D341Med (cell line): Measurements from ENCODE around the gene C10orf67.

Source experiments
- DNase-seq: peaks from one replicate; pipeline ENCODE4 v3.0.0; 2012; ENCODE audit warnings: low spot score

The C10orf67 gene

GRCh38 chr10:23158370-23158769 is 186.2 kb downstream of the C10orf67 start:
- peak; percentile 72 for DNase-seq

DNA sequence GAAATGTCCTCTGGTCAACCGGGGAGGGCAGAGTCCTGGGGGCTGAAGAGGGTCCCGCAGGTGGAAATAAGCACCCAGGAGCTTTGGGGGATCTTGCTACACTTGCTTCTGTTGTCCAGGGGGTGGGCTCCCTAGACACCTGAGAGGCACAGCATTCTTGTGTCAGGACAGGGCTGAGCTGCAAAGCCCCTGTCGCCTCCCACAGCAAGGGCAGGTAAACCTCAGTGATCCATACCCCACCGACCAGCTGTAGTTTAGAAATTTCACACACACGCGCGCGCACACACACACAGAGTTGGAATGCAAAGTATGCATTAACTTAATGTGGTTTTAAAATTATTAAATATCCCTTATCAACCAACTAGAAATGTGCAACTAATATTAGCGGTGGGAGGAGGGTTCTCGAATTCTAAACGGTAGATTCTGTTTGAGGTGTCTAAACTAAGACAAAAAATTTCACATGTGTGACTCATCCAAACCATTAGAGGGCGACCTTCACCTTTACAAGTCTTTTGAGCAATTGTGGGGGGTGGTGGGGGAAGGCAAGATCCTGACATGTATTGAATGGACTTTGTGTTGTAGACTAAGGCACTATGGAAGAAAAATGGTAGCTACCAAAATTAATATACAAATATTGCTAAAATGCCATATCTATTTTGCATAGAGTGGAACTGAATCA is 186.8 kb downstream of the C10orf67 start:
- peak; percentile 48 for DNase-seq

GRCh38 chr10:23157239-23157681 is 187.3 kb downstream of the C10orf67 start:
- no peak for DNase-seq

DNA sequence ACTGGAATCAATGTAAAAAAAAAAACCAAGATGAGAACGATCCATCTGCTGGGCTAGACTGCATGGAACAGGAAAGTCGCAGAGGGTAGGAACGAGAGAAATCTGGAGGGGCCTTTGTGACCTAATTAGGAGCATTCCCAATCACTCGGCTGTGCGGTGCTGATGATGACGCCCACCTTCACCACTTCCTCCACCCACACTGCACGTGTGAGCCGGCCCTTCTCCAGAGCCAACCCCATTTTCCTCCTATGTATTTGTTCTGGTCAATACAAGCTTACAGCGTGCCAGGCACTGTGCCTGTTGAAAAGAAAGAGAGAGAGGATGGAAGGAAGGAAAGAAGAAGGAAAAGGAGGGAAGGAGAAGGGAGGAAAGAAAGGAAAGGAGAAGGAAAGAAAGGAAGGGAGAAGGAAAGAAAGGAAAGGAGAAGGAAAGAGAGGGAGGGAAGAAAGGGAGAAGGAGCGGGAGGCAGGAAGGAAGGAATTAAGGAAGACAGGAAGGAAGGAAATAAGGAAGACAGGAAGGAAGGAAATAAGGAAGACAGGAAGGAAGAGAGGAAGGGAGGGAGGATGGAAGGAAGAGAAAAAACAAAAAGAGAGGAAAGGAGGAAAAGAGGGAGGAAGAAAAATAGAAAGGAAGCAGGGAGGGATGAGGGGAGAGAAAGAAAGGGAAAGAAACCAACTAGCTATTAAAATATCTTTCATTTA is 188.0 kb downstream of the C10orf67 start:
- no peak for DNase-seq

GRCh38 chr10:23155169-23155568 is 189.4 kb downstream of the C10orf67 start:
- DNase-seq = no peak
